Mesendoderm (in vitro differentiated cells): ENCODE results near the gene NEO1.

ENCODE experiments used
- DNase-seq: peaks from one replicate; pipeline ENCODE4 v3.0.0; 2013
- H2AK5ac ChIP-seq: 2 replicates; pipeline ENCODE4 v1.6.1; 2013; ENCODE audit warnings: low read length, inconsistent platforms
- H2BK120ac ChIP-seq: 2 replicates; pipeline ENCODE4 v1.6.1; 2013; ENCODE audit warnings: low read depth, mild to moderate bottlenecking, low read length, moderate library complexity, mixed read lengths
- H2BK15ac ChIP-seq: replicated peaks from 2 replicates; pipeline ENCODE4 v1.6.1; 2013; ENCODE audit warnings: low read depth, mild to moderate bottlenecking, moderate library complexity
- H2BK5ac ChIP-seq: 2 replicates; pipeline ENCODE4 v1.6.1; 2013; ENCODE audit warnings: low read length, inconsistent platforms
- H3K18ac ChIP-seq: 2 replicates; pipeline ENCODE4 v1.6.1; 2013; ENCODE audit warnings: mild to moderate bottlenecking, low read length, mixed read lengths
- H3K23ac ChIP-seq: one replicate; pipeline ENCODE4 v1.6.1; 2013; ENCODE audit warnings: low read length
- H3K27ac ChIP-seq: 2 replicates; pipeline ENCODE4 v1.5.1; 2013; ENCODE audit warnings: low read depth, mild to moderate bottlenecking, inconsistent platforms, low read length, moderate library complexity
- H3K27me3 ChIP-seq: 2 replicates; pipeline ENCODE4 v1.6.1; 2013; ENCODE audit warnings: low read length, control low read depth, mild to moderate bottlenecking, inconsistent platforms; ENCODE audit not compliant: insufficient read depth, poor library complexity
- H3K36me3 ChIP-seq: 2 replicates; pipeline ENCODE4 v1.6.1; 2013; ENCODE audit warnings: low read length, inconsistent platforms; ENCODE audit not compliant: control insufficient read depth, insufficient read depth
- H3K4ac ChIP-seq: one replicate; pipeline ENCODE4 v1.6.1; 2013; ENCODE audit warnings: low read depth, mild to moderate bottlenecking, low read length, moderate library complexity
- H3K4me1 ChIP-seq: 2 replicates; pipeline ENCODE4 v1.6.1; 2013; ENCODE audit warnings: low read depth, low read length, inconsistent platforms; ENCODE audit not compliant: control insufficient read depth
- H3K4me2 ChIP-seq: 2 replicates; pipeline ENCODE4 v1.6.1; 2013; ENCODE audit warnings: low read length
- H3K4me3 ChIP-seq: 2 replicates; pipeline ENCODE4 v1.5.1; 2013; ENCODE audit warnings: mild to moderate bottlenecking, low read length
- H3K56ac ChIP-seq: one replicate; pipeline ENCODE4 v1.6.1; 2013; ENCODE audit warnings: low read length
- H3K79me1 ChIP-seq: 2 replicates; pipeline ENCODE4 v1.6.1; 2013; ENCODE audit warnings: low read length, inconsistent platforms
- H3K79me2 ChIP-seq: 2 replicates; pipeline ENCODE4 v1.6.1; 2013; ENCODE audit warnings: mild to moderate bottlenecking, low read length; ENCODE audit not compliant: control insufficient read depth, insufficient read depth
- H3K9ac ChIP-seq: 2 replicates; pipeline ENCODE4 v1.6.1; 2013; ENCODE audit warnings: low read length, inconsistent platforms
- H4K5ac ChIP-seq: one replicate; pipeline ENCODE4 v1.6.1; 2013; ENCODE audit warnings: low read length
- H4K8ac ChIP-seq: one replicate; pipeline ENCODE4 v1.6.1; 2013; ENCODE audit warnings: low read depth, mild to moderate bottlenecking, control low read depth, low read length, moderate library complexity
- WGBS: extraction: QIAGEN DNeasy Blood & Tissue Kit; methylation state at CpG from one replicate; pipeline ENCODE4 v1.1.7; 2013; ENCODE audit warnings: low lambda C conversion rate, missing lambda C conversion rate; ENCODE audit not compliant: insufficient coverage; ENCODE audit errors: extremely low coverage; 5-methylcytosine and 5-hydroxymethylcytosine counted together

NEO1 gene

GRCh38 chr15:73026511-73027054 lies 25.7 kb upstream of the NEO1 start:
- Histone ChIP-seq H3K9ac (no peak overlapping the region), H3K27ac (no peak overlapping the region), H3K79me2 (no peaks in the 10 kb centered on the region), H3K4ac (no peak overlapping the region), H3K23ac (no peak overlapping the region), H3K36me3 (no peaks in the 10 kb centered on the region), H3K79me1 (no peaks in the 10 kb centered on the region), H2BK120ac (no peak overlapping the region), H4K8ac (no peak overlapping the region), H3K18ac (no peak overlapping the region), H2BK15ac (no peak overlapping the region), H3K56ac (no peak overlapping the region), H3K4me2 (no peak overlapping the region), H3K4me3 (no peak overlapping the region), H4K5ac (no peak overlapping the region), H3K4me1 (peaks cover 6% of the 10 kb centered on the region), H2BK5ac (no peak overlapping the region), H3K27me3 (no peaks in the 10 kb centered on the region), H2AK5ac (no peak overlapping the region)
- no peak for DNase-seq
- WGBS = no CpG with 5 or more reads among the region's 4 CpGs

GRCh38 chr15:73028031-73028430 lies 24.2 kb upstream of the NEO1 start:
- Histone ChIP-seq H2AK5ac (no peak overlapping the region), H2BK5ac (no peak overlapping the region), H3K79me2 (no peaks in the 10 kb centered on the region), H3K27me3 (no peaks in the 10 kb centered on the region), H4K8ac (no peak overlapping the region), H3K36me3 (no peaks in the 10 kb centered on the region), H3K27ac (no peak overlapping the region), H3K4me3 (no peak overlapping the region), H3K4me2 (no peak overlapping the region), H4K5ac (no peak overlapping the region), H3K23ac (no peak overlapping the region), H3K56ac (no peak overlapping the region), H3K4me1 (peaks cover 6% of the 10 kb centered on the region), H3K4ac (no peak overlapping the region), H3K79me1 (no peaks in the 10 kb centered on the region), H2BK15ac (no peak overlapping the region), H2BK120ac (no peak overlapping the region), H3K9ac (no peak overlapping the region), H3K18ac (no peak overlapping the region)
- no peak for DNase-seq
- WGBS = no CpG with 5 or more reads among the region's 6 CpGs

- peaks cover 6% of the 10 kb centered on the region for H3K4me1 ChIP-seq
- no peak overlapping the region for H3K27ac ChIP-seq
- no peaks in the 10 kb centered on the region for H3K36me3 ChIP-seq
- H3K9ac ChIP-seq = no peak overlapping the region
- H3K4ac ChIP-seq = no peak overlapping the region
- no peak overlapping the region for H2AK5ac ChIP-seq
- no peak overlapping the region for H2BK5ac ChIP-seq
- no peak overlapping the region for H3K23ac ChIP-seq
- no CpG with 5 or more reads among the region's 7 CpGs for WGBS
- H3K4me2 ChIP-seq = no peak overlapping the region
- no peak overlapping the region for H3K4me3 ChIP-seq
- H2BK15ac ChIP-seq = no peak overlapping the region
- H3K56ac ChIP-seq = no peak overlapping the region
- H3K79me1 ChIP-seq = no peaks in the 10 kb centered on the region
- H2BK120ac ChIP-seq = no peak overlapping the region
- H4K5ac ChIP-seq = no peak overlapping the region
- H3K18ac ChIP-seq = no peak overlapping the region
- no peak overlapping the region for H4K8ac ChIP-seq
- no peaks in the 10 kb centered on the region for H3K79me2 ChIP-seq
- DNase-seq = no peak
- no peaks in the 10 kb centered on the region for H3K27me3 ChIP-seq
Observed at GRCh38 chr15:73028831-73029451, 23.3 kb upstream of the NEO1 start.

- no peak for DNase-seq
- H3K79me2 ChIP-seq = no peaks in the 10 kb centered on the region
- H3K27me3 ChIP-seq = no peaks in the 10 kb centered on the region
- no peak overlapping the region for H2AK5ac ChIP-seq
- H4K8ac ChIP-seq = no peak overlapping the region
- H3K36me3 ChIP-seq = no peaks in the 10 kb centered on the region
- H4K5ac ChIP-seq = no peak overlapping the region
- no peak overlapping the region for H3K4me2 ChIP-seq
- no CpG with 5 or more reads among the region's 4 CpGs for WGBS
- H3K9ac ChIP-seq = no peak overlapping the region
- H3K56ac ChIP-seq = no peak overlapping the region
- H3K4me3 ChIP-seq = no peak overlapping the region
- no peak overlapping the region for H2BK120ac ChIP-seq
- no peak overlapping the region for H3K4ac ChIP-seq
- no peak overlapping the region for H3K23ac ChIP-seq
- H3K18ac ChIP-seq = no peak overlapping the region
- no peak overlapping the region for H2BK5ac ChIP-seq
- no peak overlapping the region for H3K27ac ChIP-seq
- no peaks in the 10 kb centered on the region for H3K79me1 ChIP-seq
- H2BK15ac ChIP-seq = peak overlapping the region; percentile 28
- H3K4me1 ChIP-seq = peaks cover 6% of the 10 kb centered on the region
Observed at GRCh38 chr15:73030122-73030679, 22.1 kb upstream of the NEO1 start.

- Histone ChIP-seq H3K36me3 (no peaks in the 10 kb centered on the region), H3K27ac (no peak overlapping the region), H3K79me2 (no peaks in the 10 kb centered on the region), H3K4me3 (no peak overlapping the region), H3K18ac (no peak overlapping the region), H3K56ac (no peak overlapping the region), H3K79me1 (no peaks in the 10 kb centered on the region), H2BK15ac (no peak overlapping the region), H3K9ac (no peak overlapping the region), H3K4ac (no peak overlapping the region), H2AK5ac (no peak overlapping the region), H4K8ac (no peak overlapping the region), H3K23ac (no peak overlapping the region), H2BK120ac (no peak overlapping the region), H3K27me3 (no peaks in the 10 kb centered on the region), H3K4me2 (no peak overlapping the region), H2BK5ac (no peak overlapping the region), H3K4me1 (peaks cover 6% of the 10 kb centered on the region), H4K5ac (no peak overlapping the region)
- no CpG with 5 or more reads among the region's 2 CpGs for WGBS
- no peak for DNase-seq
Observed at GRCh38 chr15:73031648-73032047, 20.6 kb upstream of the NEO1 start.

- no peaks in the 10 kb centered on the region for H3K79me1 ChIP-seq
- H3K4ac ChIP-seq = no peak overlapping the region
- no peak overlapping the region for H2BK15ac ChIP-seq
- H2BK5ac ChIP-seq = no peak overlapping the region
- no peaks in the 10 kb centered on the region for H3K36me3 ChIP-seq
- no peak overlapping the region for H2BK120ac ChIP-seq
- no peak overlapping the region for H3K56ac ChIP-seq
- no peaks in the 10 kb centered on the region for H3K27me3 ChIP-seq
- H3K23ac ChIP-seq = no peak overlapping the region
- no peak overlapping the region for H3K18ac ChIP-seq
- H3K4me3 ChIP-seq = no peak overlapping the region
- no peak for DNase-seq
- H3K4me1 ChIP-seq = peaks cover 6% of the 10 kb centered on the region
- no peak overlapping the region for H2AK5ac ChIP-seq
- no peak overlapping the region for H3K9ac ChIP-seq
- H4K8ac ChIP-seq = no peak overlapping the region
- no peak overlapping the region for H3K4me2 ChIP-seq
- no peak overlapping the region for H4K5ac ChIP-seq
- WGBS = no CpG with 5 or more reads among the region's 5 CpGs
- no peak overlapping the region for H3K27ac ChIP-seq
- H3K79me2 ChIP-seq = no peaks in the 10 kb centered on the region
Observed at GRCh38 chr15:73033611-73034010, 18.7 kb upstream of the NEO1 start.
